Keratinocyte (primary cell): ENCODE data around the gene TMED10.

Experiments used
- CTCF ChIP-seq, 3 experiments: IDR thresholded peaks in 1 of 3; conservative IDR thresholded peaks in 1 of 3; optimal IDR thresholded peaks in 1 of 3; 2 replicates in 2 of 3; 3 replicates in 1 of 3; pipeline versions ENCODE3 to v1.5.1; 2011; ENCODE audit warnings: low read length in 3 of 3, mild to moderate bottlenecking in 3 of 3, moderate library complexity in 2 of 3, control low read depth in 1 of 3, inconsistent platforms in 1 of 3; ENCODE audit not compliant: insufficient read depth in 2 of 3; ENCODE audit errors: extremely low read depth in 1 of 3
- EZH2 ChIP-seq: IDR thresholded peaks from one replicate; pipeline ENCODE4 v1.6.1; 2012; ENCODE audit warnings: inconsistent platforms, mild to moderate bottlenecking, low read length, moderate library complexity

- TF ChIP-seq CTCF (optimal IDR thresholded peaks at IDR 0.05 in 1 of 3, IDR thresholded peaks at IDR 0.05 in 1 of 3, conservative IDR thresholded peaks at IDR 0.05 in 1 of 3; ENCODE audit: extremely low read depth in 1 of 3, insufficient read depth in 2 of 3, low read length in 3 of 3): no peak
- TF ChIP-seq EZH2: no peak
These were observed 11.6 kb downstream of the TMED10 start for GRCh38 chr14:75164809-75165208.
